ENCODE data around the gene TMEM217.
A peak's percentile ranks its signal among the peaks of the same experiment; 100 is the strongest.

TMEM217 gene

GRCh38 chr6:37205997-37206340 is 52.0 kb downstream of the TMEM217 start:
- H4K8ac ChIP-seq (ENCODE audit: low read length), result no peak overlapping the region

DNA sequence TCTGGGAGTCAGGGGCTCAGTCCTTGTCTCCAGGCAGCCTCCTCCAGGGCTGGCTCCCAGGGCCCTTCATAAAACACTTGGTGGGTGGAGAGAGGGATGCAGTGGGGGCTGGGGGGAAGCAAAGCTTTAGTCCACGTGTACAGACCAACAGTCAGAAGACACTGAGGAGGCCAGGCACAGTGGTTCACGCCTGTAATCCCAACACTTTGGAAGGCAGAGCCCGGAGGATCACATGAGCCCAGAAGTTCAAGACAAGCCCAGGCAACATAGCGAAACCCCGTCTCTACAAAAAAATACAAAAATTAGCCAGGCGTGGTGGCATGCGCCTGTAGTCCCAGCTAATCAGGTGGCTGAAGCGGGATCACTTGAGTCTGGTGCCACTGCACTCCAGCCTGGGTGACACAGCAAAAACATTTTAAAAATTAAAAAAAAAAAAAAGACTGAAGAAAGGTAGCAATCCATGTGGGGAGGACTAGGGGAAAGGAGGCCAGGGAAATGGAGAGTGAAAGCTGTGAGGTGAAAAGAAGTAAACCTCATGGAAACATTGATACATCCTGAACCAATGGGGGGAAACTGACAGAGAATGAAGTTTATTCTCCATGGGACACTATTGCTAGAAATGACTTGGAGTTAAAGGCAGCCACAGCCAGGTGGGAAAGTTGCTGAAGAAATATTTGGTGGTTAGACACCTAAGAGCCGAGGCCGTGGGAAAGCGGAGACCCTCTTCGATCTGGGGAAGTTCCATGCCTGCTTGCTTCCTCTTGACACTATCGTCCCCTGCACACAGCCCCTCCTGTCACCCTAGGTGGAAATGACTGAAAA is 52.6 kb downstream of the TMEM217 start:
- Histone ChIP-seq H3K4me2 (ENCODE audit: low read length, poor library complexity, severe bottlenecking) (no peak overlapping the region), H3K9ac (ENCODE audit: low read length) (no peak overlapping the region), H3K18ac (ENCODE audit: low read depth in 1 of 2, low read length in 2 of 2) (peak overlapping the region in 1 of 2 experiments; percentile 2), H3K4me3 (ENCODE audit: insufficient read depth in 1 of 2, low read depth in 1 of 2, low read length in 2 of 2) (no peak overlapping the region), H2BK12ac (ENCODE audit: low read length in 2 of 2) (peak overlapping the region in 1 of 2 experiments; percentile 10), H2BK120ac (ENCODE audit: low read depth, low read length) (no peak overlapping the region), H2BK15ac (ENCODE audit: low read depth, poor library complexity, severe bottlenecking) (no peak overlapping the region), H3K79me1 (replicated peaks; ENCODE audit: low read length, poor library complexity, severe bottlenecking) (no peaks in the 10 kb centered on the region), H3K36me3 (ENCODE audit: control insufficient read depth in 1 of 2, insufficient read depth in 2 of 2, low read depth in 1 of 2, low read length in 2 of 2) (no peaks in the 10 kb centered on the region), H3K23ac (ENCODE audit: low read length in 2 of 2) (no peak overlapping the region), H3K14ac (ENCODE audit: low read length in 2 of 2) (no peak overlapping the region), H2AFZ (ENCODE audit: low read depth, low read length) (no peak overlapping the region), H4K8ac (ENCODE audit: low read length) (peak overlapping the region; percentile 29), H3K27ac (ENCODE audit: low read length, poor library complexity, severe bottlenecking) (no peak overlapping the region), H3K4me1 (ENCODE audit: control insufficient read depth, insufficient read depth, low read depth, low read length) (peaks cover 8% of the 10 kb centered on the region), H3K9me3 (ENCODE audit: control insufficient read depth, low read length) (no peaks in the 10 kb centered on the region), H3K27me3 (ENCODE audit: control insufficient read depth in 1 of 2, insufficient read depth in 1 of 2, low read length in 2 of 2) (peaks cover 5 to 8% of the 10 kb centered on the region in 2 experiments), H4K91ac (ENCODE audit: low read length) (no peak overlapping the region), H2BK5ac (ENCODE audit: low read depth, low read length, poor library complexity, severe bottlenecking) (no peak overlapping the region), H3K4ac (ENCODE audit: low read depth in 1 of 2, low read length in 2 of 2) (peak overlapping the region in 1 of 2 experiments; percentile 52), H2AK5ac (ENCODE audit: low read length, severe bottlenecking) (no peak overlapping the region)
- 81% methylated on average over 12 of the region's 13 CpGs for WGBS
- no peak for DNase-seq

More at GRCh38 chr6:37205997-37206340, 52.0 kb downstream of the TMEM217 start:
- H3K4me3 ChIP-seq (ENCODE audit: insufficient read depth in 1 of 2, low read depth in 1 of 2, low read length in 2 of 2), result no peak overlapping the region
- no peaks in the 10 kb centered on the region for H3K79me1 ChIP-seq (replicated peaks; ENCODE audit: low read length, poor library complexity, severe bottlenecking)
- H3K14ac ChIP-seq (ENCODE audit: low read length in 2 of 2), result no peak overlapping the region
- H3K4me2 ChIP-seq (ENCODE audit: low read length, poor library complexity, severe bottlenecking), result no peak overlapping the region
- 98% methylated on average over 4 of the region's 4 CpGs for WGBS
- H3K27me3 ChIP-seq (ENCODE audit: control insufficient read depth in 1 of 2, insufficient read depth in 1 of 2, low read length in 2 of 2), result peaks cover 4 to 5% of the 10 kb centered on the region in 2 experiments
- H3K9ac ChIP-seq (ENCODE audit: low read length), result no peak overlapping the region
- no peak overlapping the region for H3K23ac ChIP-seq (ENCODE audit: low read length in 2 of 2)
- H2BK15ac ChIP-seq (ENCODE audit: low read depth, poor library complexity, severe bottlenecking), result no peak overlapping the region
- H3K9me3 ChIP-seq (ENCODE audit: control insufficient read depth, low read length), result no peaks in the 10 kb centered on the region
- no peak overlapping the region for H3K27ac ChIP-seq (ENCODE audit: low read length, poor library complexity, severe bottlenecking)
- H3K4ac ChIP-seq (ENCODE audit: low read depth in 1 of 2, low read length in 2 of 2), result no peak overlapping the region
- no peak overlapping the region for H2AK5ac ChIP-seq (ENCODE audit: low read length, severe bottlenecking)
- H3K4me1 ChIP-seq (ENCODE audit: control insufficient read depth, insufficient read depth, low read depth, low read length), result peaks cover 8% of the 10 kb centered on the region
- no peak overlapping the region for H2BK12ac ChIP-seq (ENCODE audit: low read length in 2 of 2)
- no peak overlapping the region for H2BK5ac ChIP-seq (ENCODE audit: low read depth, low read length, poor library complexity, severe bottlenecking)
- DNase-seq, result no peak
- H2BK120ac ChIP-seq (ENCODE audit: low read depth, low read length), result no peak overlapping the region
- H3K18ac ChIP-seq (ENCODE audit: low read depth in 1 of 2, low read length in 2 of 2), result no peak overlapping the region
- H4K91ac ChIP-seq (ENCODE audit: low read length), result no peak overlapping the region
- H3K36me3 ChIP-seq (ENCODE audit: control insufficient read depth in 1 of 2, insufficient read depth in 2 of 2, low read depth in 1 of 2, low read length in 2 of 2), result no peaks in the 10 kb centered on the region
- H2AFZ ChIP-seq (ENCODE audit: low read depth, low read length), result no peak overlapping the region

GRCh38 chr6:37204014-37204751 is 53.8 kb downstream of the TMEM217 start:
- peak; percentile 37 for DNase-seq
- Histone ChIP-seq H2BK5ac (ENCODE audit: low read depth, low read length, poor library complexity, severe bottlenecking) (no peak overlapping the region), H3K9ac (ENCODE audit: low read length) (no peak overlapping the region)

DNA sequence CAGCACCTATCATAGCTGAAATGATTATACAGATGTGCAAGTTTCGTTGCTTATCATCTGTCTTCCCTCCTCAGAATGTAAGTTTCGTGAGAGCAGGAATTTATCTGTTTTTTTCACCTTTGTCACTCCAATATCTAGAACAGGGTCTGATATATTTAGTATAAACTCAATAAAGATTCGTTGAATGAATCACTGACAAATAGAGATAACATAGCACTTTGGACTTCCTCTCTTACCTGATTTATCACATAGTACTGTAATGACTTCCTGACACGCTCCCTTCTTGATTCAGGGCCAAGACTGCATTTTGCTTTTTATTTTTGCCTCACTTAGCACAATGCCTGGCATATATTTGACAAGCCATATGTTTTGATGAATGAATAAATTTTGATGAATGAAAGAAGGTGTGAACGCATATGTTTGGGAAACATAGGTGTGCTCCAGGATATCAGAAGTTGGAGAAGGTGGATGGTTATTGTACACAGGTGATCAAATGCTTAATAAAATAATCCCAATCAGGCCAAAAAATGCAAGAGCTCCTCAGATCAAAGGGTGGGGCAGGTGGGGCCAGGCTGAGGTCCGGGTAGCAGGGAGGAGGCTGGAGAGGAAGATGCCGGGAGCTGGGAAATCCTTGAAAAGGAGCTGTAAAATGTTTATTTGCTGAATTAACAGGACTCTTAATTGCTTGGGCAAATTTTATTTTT is 55.0 kb downstream of the TMEM217 start:
- Histone ChIP-seq H3K27me3 (ENCODE audit: control insufficient read depth in 1 of 2, insufficient read depth in 1 of 2, low read length in 2 of 2) (peaks cover 6 to 9% of the 10 kb centered on the region in 2 experiments), H3K79me1 (replicated peaks; ENCODE audit: low read length, poor library complexity, severe bottlenecking) (no peaks in the 10 kb centered on the region), H3K27ac (ENCODE audit: low read length, poor library complexity, severe bottlenecking) (no peak overlapping the region), H4K8ac (ENCODE audit: low read length) (no peak overlapping the region), H3K9me3 (ENCODE audit: control insufficient read depth, low read length) (no peaks in the 10 kb centered on the region), H3K14ac (ENCODE audit: low read length in 2 of 2) (no peak overlapping the region), H2BK5ac (ENCODE audit: low read depth, low read length, poor library complexity, severe bottlenecking) (no peak overlapping the region), H2AK5ac (ENCODE audit: low read length, severe bottlenecking) (no peak overlapping the region), H3K18ac (ENCODE audit: low read depth in 1 of 2, low read length in 2 of 2) (no peak overlapping the region), H3K4me3 (ENCODE audit: insufficient read depth in 1 of 2, low read depth in 1 of 2, low read length in 2 of 2) (no peak overlapping the region), H2BK12ac (ENCODE audit: low read length in 2 of 2) (no peak overlapping the region), H3K4me2 (ENCODE audit: low read length, poor library complexity, severe bottlenecking) (no peak overlapping the region), H3K36me3 (ENCODE audit: control insufficient read depth in 1 of 2, insufficient read depth in 2 of 2, low read depth in 1 of 2, low read length in 2 of 2) (no peaks in the 10 kb centered on the region), H2BK15ac (ENCODE audit: low read depth, poor library complexity, severe bottlenecking) (no peak overlapping the region), H2BK120ac (ENCODE audit: low read depth, low read length) (no peak overlapping the region), H2AFZ (ENCODE audit: low read depth, low read length) (no peak overlapping the region), H3K4me1 (ENCODE audit: control insufficient read depth, insufficient read depth, low read depth, low read length) (peaks cover 6% of the 10 kb centered on the region), H3K4ac (ENCODE audit: low read depth in 1 of 2, low read length in 2 of 2) (no peak overlapping the region), H3K23ac (ENCODE audit: low read length in 2 of 2) (no peak overlapping the region), H3K9ac (ENCODE audit: low read length) (no peak overlapping the region), H4K91ac (ENCODE audit: low read length) (no peak overlapping the region)
- WGBS, result 64% methylated on average over 5 of the region's 7 CpGs
- no peak for DNase-seq

More at GRCh38 chr6:37204014-37204751, 53.8 kb downstream of the TMEM217 start:
- Histone ChIP-seq H2AFZ (ENCODE audit: low read depth, low read length) (no peak overlapping the region), H3K23ac (ENCODE audit: low read length in 2 of 2) (no peak overlapping the region), H3K4me3 (ENCODE audit: insufficient read depth in 1 of 2, low read depth in 1 of 2, low read length in 2 of 2) (no peak overlapping the region), H3K4me2 (ENCODE audit: low read length, poor library complexity, severe bottlenecking) (no peak overlapping the region), H2BK120ac (ENCODE audit: low read depth, low read length) (no peak overlapping the region), H3K14ac (ENCODE audit: low read length in 2 of 2) (no peak overlapping the region), H3K36me3 (ENCODE audit: control insufficient read depth in 1 of 2, insufficient read depth in 2 of 2, low read depth in 1 of 2, low read length in 2 of 2) (no peaks in the 10 kb centered on the region), H3K9me3 (ENCODE audit: control insufficient read depth, low read length) (no peaks in the 10 kb centered on the region), H3K4me1 (ENCODE audit: control insufficient read depth, insufficient read depth, low read depth, low read length) (peaks cover 8% of the 10 kb centered on the region), H4K8ac (ENCODE audit: low read length) (no peak overlapping the region), H3K27ac (ENCODE audit: low read length, poor library complexity, severe bottlenecking) (no peak overlapping the region), H3K4ac (ENCODE audit: low read depth in 1 of 2, low read length in 2 of 2) (no peak overlapping the region), H2BK12ac (ENCODE audit: low read length in 2 of 2) (no peak overlapping the region), H4K91ac (ENCODE audit: low read length) (no peak overlapping the region), H3K18ac (ENCODE audit: low read depth in 1 of 2, low read length in 2 of 2) (no peak overlapping the region), H3K27me3 (ENCODE audit: control insufficient read depth in 1 of 2, insufficient read depth in 1 of 2, low read length in 2 of 2) (peaks cover 6 to 9% of the 10 kb centered on the region in 2 experiments), H2BK15ac (ENCODE audit: low read depth, poor library complexity, severe bottlenecking) (no peak overlapping the region), H3K79me1 (replicated peaks; ENCODE audit: low read length, poor library complexity, severe bottlenecking) (no peaks in the 10 kb centered on the region), H2AK5ac (ENCODE audit: low read length, severe bottlenecking) (no peak overlapping the region)
- 79% methylated on average over 7 of the region's 7 CpGs for WGBS

Measured in mesenchymal stem cell (in vitro differentiated cells and primary cell).